Mesenchymal stem cell (in vitro differentiated cells and primary cell): ENCODE measurements around the gene CD83.

ENCODE experiments used
- DNase-seq: peaks from one replicate; pipeline ENCODE4 v3.0.0-alpha.2; 2013
- H2AFZ ChIP-seq: one replicate; pipeline ENCODE4 v1.6.1; 2013; ENCODE audit warnings: low read depth, mild to moderate bottlenecking, control low read depth, inconsistent platforms, low read length, moderate library complexity
- H2AK5ac ChIP-seq: 2 replicates; pipeline ENCODE4 v1.6.1; 2013; ENCODE audit warnings: low read length, moderate library complexity, mild to moderate bottlenecking, inconsistent platforms; ENCODE audit not compliant: severe bottlenecking
- H2BK120ac ChIP-seq: one replicate; pipeline ENCODE4 v1.6.1; 2013; ENCODE audit warnings: low read depth, mild to moderate bottlenecking, inconsistent platforms, low read length, moderate library complexity
- H2BK12ac ChIP-seq, 2 experiments: one replicate each; pipeline ENCODE4 v1.6.1; 2013; ENCODE audit warnings: inconsistent platforms in 2 of 2, low read length in 2 of 2, mild to moderate bottlenecking in 2 of 2, moderate library complexity in 2 of 2, control low read depth in 1 of 2
- H2BK15ac ChIP-seq: one replicate; pipeline ENCODE4 v1.6.1; 2013; ENCODE audit warnings: mild to moderate bottlenecking, low read depth, inconsistent platforms; ENCODE audit not compliant: poor library complexity, severe bottlenecking
- H2BK5ac ChIP-seq: 2 replicates; pipeline ENCODE4 v1.6.1; 2013; ENCODE audit warnings: low read depth, mild to moderate bottlenecking, low read length, control low read depth, inconsistent platforms; ENCODE audit not compliant: poor library complexity, severe bottlenecking
- H3K14ac ChIP-seq, 2 experiments: one replicate each; pipeline ENCODE4 v1.6.1; 2013; ENCODE audit warnings: inconsistent platforms in 2 of 2, low read length in 2 of 2, control low read depth in 1 of 2, mild to moderate bottlenecking in 1 of 2, moderate library complexity in 1 of 2
- H3K18ac ChIP-seq, 2 experiments: one replicate each; pipeline ENCODE4 v1.6.1; 2013; ENCODE audit warnings: inconsistent platforms in 2 of 2, low read length in 2 of 2, control low read depth in 1 of 2, low read depth in 1 of 2, mild to moderate bottlenecking in 1 of 2
- H3K23ac ChIP-seq, 2 experiments: one replicate each; pipeline ENCODE4 v1.6.1; 2013; ENCODE audit warnings: inconsistent platforms in 2 of 2, low read length in 2 of 2, mild to moderate bottlenecking in 2 of 2, moderate library complexity in 2 of 2, control low read depth in 1 of 2
- H3K27ac ChIP-seq: 2 replicates; pipeline ENCODE4 v1.5.1; 2013; ENCODE audit warnings: mild to moderate bottlenecking, moderate library complexity, low read length, control low read depth, inconsistent platforms; ENCODE audit not compliant: poor library complexity, severe bottlenecking
- H3K27me3 ChIP-seq, 2 experiments: 2 replicates each; pipeline versions ENCODE4 v1.6.1 to v1.7.0; 2013; ENCODE audit warnings: low read length in 2 of 2, mild to moderate bottlenecking in 2 of 2, moderate library complexity in 2 of 2, control low read depth in 1 of 2, inconsistent platforms in 1 of 2; ENCODE audit not compliant: control insufficient read depth in 1 of 2, insufficient read depth in 1 of 2
- H3K36me3 ChIP-seq, 2 experiments: 2 replicates each; pipeline versions ENCODE4 v1.6.1 to v1.7.0; 2013; ENCODE audit warnings: low read length in 2 of 2, control low read depth in 1 of 2, inconsistent platforms in 1 of 2, low read depth in 1 of 2, mild to moderate bottlenecking in 1 of 2; ENCODE audit not compliant: insufficient read depth in 2 of 2, control insufficient read depth in 1 of 2
- H3K4ac ChIP-seq, 2 experiments: one replicate each; pipeline ENCODE4 v1.6.1; 2013; ENCODE audit warnings: inconsistent platforms in 2 of 2, low read length in 2 of 2, mild to moderate bottlenecking in 2 of 2, moderate library complexity in 2 of 2, control low read depth in 1 of 2, low read depth in 1 of 2
- H3K4me1 ChIP-seq: 2 replicates; pipeline ENCODE4 v1.6.1; 2013; ENCODE audit warnings: low read depth, low read length, control low read depth; ENCODE audit not compliant: control insufficient read depth, insufficient read depth
- H3K4me2 ChIP-seq: 2 replicates; pipeline ENCODE4 v1.6.1; 2013; ENCODE audit warnings: low read length, mild to moderate bottlenecking, inconsistent platforms; ENCODE audit not compliant: poor library complexity, severe bottlenecking
- H3K4me3 ChIP-seq, 2 experiments: 2 replicates each; pipeline versions ENCODE4 v1.5.1 to v1.7.0; 2013; ENCODE audit warnings: low read length in 2 of 2, mild to moderate bottlenecking in 2 of 2, control low read depth in 1 of 2, low read depth in 1 of 2; ENCODE audit not compliant: insufficient read depth in 1 of 2
- H3K79me1 ChIP-seq: replicated peaks from 2 replicates; pipeline ENCODE4 v1.6.1; 2013; ENCODE audit warnings: mild to moderate bottlenecking, control low read depth, low read length, inconsistent platforms; ENCODE audit not compliant: poor library complexity, severe bottlenecking
- H3K9ac ChIP-seq: 2 replicates; pipeline ENCODE4 v1.7.0; 2013; ENCODE audit warnings: mild to moderate bottlenecking, low read length, moderate library complexity
- H3K9me3 ChIP-seq: 2 replicates; pipeline ENCODE4 v1.7.0; 2013; ENCODE audit warnings: mild to moderate bottlenecking, low read length; ENCODE audit not compliant: control insufficient read depth
- H4K8ac ChIP-seq: one replicate; pipeline ENCODE4 v1.6.1; 2013; ENCODE audit warnings: inconsistent platforms, mild to moderate bottlenecking, low read length, moderate library complexity
- H4K91ac ChIP-seq: one replicate; pipeline ENCODE4 v1.6.1; 2013; ENCODE audit warnings: mild to moderate bottlenecking, low read length, inconsistent platforms
- WGBS: methylation state at CpG from one replicate; pipeline ENCODE4 v1.1.7; 2013; ENCODE audit warnings: mixed read lengths; 5-methylcytosine and 5-hydroxymethylcytosine counted together

CD83 gene

DNA sequence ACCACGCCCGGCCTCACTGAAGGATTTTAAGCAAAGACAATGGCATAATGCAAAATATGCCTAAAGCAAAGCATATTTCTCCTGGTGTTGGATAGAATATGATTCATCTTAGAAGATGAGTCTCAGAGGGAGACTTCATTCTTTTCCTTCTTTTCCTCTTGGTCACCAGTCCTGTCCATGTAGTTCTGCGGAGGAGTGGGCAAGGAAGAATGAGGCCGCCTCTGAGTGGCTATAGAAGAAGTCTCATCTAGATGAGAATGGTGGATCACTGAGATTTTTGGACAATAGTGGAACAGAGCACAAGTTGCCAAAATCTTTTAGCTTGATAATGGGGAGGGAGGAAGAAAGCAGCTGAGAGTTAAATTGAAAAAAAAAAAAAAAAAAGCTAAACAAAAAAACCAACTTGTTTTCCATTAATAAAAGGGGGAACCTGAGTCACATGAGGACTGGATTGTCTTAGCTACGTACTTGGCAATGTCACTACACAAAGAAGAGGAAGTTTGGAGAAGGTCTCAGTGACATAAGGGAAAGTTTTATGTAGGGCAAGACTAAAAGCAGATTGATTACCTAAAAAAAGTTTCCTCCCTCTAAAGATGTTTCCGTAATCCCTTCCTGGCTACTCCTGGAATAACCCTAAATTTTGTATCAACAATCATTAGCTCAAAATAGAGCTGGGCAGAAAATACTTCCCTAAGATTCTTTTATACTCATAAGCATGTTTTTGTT, 6.0 kb downstream of the CD83 start:
- H3K9me3 ChIP-seq = no peaks in the 10 kb centered on the region
- H2BK120ac ChIP-seq = no peak overlapping the region
- H3K14ac ChIP-seq = no peak overlapping the region
- H3K9ac ChIP-seq = no peak overlapping the region
- DNase-seq = no peak
- no peak overlapping the region for H2AFZ ChIP-seq
- H3K4ac ChIP-seq = no peak overlapping the region
- WGBS = 95% methylated on average over 4 of the region's 6 CpGs
- H2AK5ac ChIP-seq = no peak overlapping the region
- H3K18ac ChIP-seq = no peak overlapping the region
- no peak overlapping the region for H2BK15ac ChIP-seq
- H3K4me3 ChIP-seq = no peak overlapping the region
- H2BK12ac ChIP-seq = no peak overlapping the region
- H3K23ac ChIP-seq = no peak overlapping the region
- no peak overlapping the region for H2BK5ac ChIP-seq
- no peaks in the 10 kb centered on the region for H3K79me1 ChIP-seq
- no peak overlapping the region for H3K27ac ChIP-seq
- no peaks in the 10 kb centered on the region for H3K36me3 ChIP-seq
- H4K91ac ChIP-seq = no peak overlapping the region
- H3K4me1 ChIP-seq = no peaks in the 10 kb centered on the region
- H3K4me2 ChIP-seq = no peak overlapping the region
- H4K8ac ChIP-seq = no peak overlapping the region
- H3K27me3 ChIP-seq = no peaks in the 10 kb centered on the region

DNA sequence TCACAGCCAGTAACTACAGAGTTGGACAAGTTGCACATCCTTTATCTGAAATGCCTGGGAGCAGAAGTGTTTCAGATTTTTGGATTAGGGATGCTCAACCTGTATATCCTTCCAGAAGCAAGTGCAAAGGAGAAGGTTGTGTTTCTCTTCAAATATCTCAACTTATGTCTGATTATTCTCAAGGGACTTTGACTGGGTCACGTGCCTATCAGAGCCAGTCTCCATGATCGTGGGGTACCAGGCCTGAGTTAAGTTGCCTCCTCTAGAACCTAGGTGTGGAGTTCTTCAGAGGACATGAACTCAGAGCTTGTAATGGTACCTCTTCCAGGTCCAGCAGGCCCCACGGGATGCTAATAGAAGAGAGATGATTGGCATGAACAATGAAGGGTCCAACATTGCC, 7.8 kb downstream of the CD83 start:
- H3K9ac ChIP-seq = no peak overlapping the region
- no peak overlapping the region for H3K18ac ChIP-seq
- H3K27ac ChIP-seq = no peak overlapping the region
- H2BK120ac ChIP-seq = no peak overlapping the region
- no peak overlapping the region for H3K4me3 ChIP-seq
- H4K8ac ChIP-seq = no peak overlapping the region
- H3K4ac ChIP-seq = no peak overlapping the region
- H3K23ac ChIP-seq = no peak overlapping the region
- no peak overlapping the region for H2BK5ac ChIP-seq
- 87% methylated on average over 3 of the region's 3 CpGs for WGBS
- no peaks in the 10 kb centered on the region for H3K27me3 ChIP-seq
- no peaks in the 10 kb centered on the region for H3K36me3 ChIP-seq
- H3K9me3 ChIP-seq = no peaks in the 10 kb centered on the region
- no peak overlapping the region for H2AK5ac ChIP-seq
- no peak overlapping the region for H3K14ac ChIP-seq
- no peak overlapping the region for H2AFZ ChIP-seq
- H2BK12ac ChIP-seq = no peak overlapping the region
- no peak overlapping the region for H3K4me2 ChIP-seq
- DNase-seq = no peak
- no peaks in the 10 kb centered on the region for H3K79me1 ChIP-seq
- no peaks in the 10 kb centered on the region for H3K4me1 ChIP-seq
- no peak overlapping the region for H4K91ac ChIP-seq
- H2BK15ac ChIP-seq = no peak overlapping the region

DNA sequence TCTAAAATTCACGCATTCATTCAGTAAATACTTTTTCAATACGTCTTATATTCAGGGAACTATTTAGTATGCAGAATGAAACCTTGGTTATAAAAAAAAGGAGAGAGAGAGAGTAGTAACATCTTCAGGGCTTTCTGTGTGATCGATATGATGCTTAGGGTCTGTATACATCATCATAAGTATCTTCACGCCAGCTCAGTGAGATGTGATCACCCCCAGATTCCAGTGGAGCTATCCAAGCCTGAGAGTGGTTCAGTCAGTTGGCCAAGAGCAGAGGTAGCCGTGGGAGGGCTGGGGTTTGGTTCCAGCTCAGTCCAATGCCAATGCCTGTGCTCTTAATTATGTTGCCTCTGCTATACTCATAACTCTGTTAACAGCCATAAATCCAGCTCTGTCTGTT, 8.6 kb downstream of the CD83 start:
- H2BK12ac ChIP-seq = no peak overlapping the region
- WGBS = 96% methylated on average over 4 of the region's 5 CpGs
- no peaks in the 10 kb centered on the region for H3K9me3 ChIP-seq
- H3K4me1 ChIP-seq = no peaks in the 10 kb centered on the region
- H4K8ac ChIP-seq = no peak overlapping the region
- no peak overlapping the region for H3K18ac ChIP-seq
- no peak overlapping the region for H3K14ac ChIP-seq
- no peak overlapping the region for H3K27ac ChIP-seq
- no peaks in the 10 kb centered on the region for H3K27me3 ChIP-seq
- no peak overlapping the region for H3K4ac ChIP-seq
- H2BK15ac ChIP-seq = no peak overlapping the region
- no peak overlapping the region for H2AFZ ChIP-seq
- no peak overlapping the region for H2BK5ac ChIP-seq
- no peak overlapping the region for H4K91ac ChIP-seq
- no peak for DNase-seq
- no peak overlapping the region for H3K4me2 ChIP-seq
- H3K4me3 ChIP-seq = no peak overlapping the region
- no peaks in the 10 kb centered on the region for H3K79me1 ChIP-seq
- no peak overlapping the region for H3K23ac ChIP-seq
- no peaks in the 10 kb centered on the region for H3K36me3 ChIP-seq
- no peak overlapping the region for H3K9ac ChIP-seq
- H2AK5ac ChIP-seq = no peak overlapping the region
- no peak overlapping the region for H2BK120ac ChIP-seq

DNA sequence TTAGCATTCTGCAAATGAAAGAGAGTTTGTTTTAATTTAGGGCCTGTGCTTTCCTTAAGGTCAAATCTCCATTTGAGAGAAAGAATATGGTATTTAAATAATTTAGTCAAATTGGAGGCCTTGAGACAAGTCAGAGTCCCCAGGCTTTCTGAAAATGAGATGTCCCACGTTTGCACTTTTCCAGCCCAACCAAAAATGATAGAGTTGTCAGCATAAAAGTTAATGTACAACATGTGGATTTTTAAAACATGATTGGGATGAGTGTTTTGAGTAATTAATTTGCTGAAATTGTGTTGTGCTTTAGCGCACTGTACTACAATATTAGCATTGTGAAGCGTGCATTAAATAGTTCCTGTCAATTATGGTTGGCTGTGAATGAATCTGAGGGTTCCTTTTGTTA, 10.0 kb downstream of the CD83 start:
- Histone ChIP-seq H2BK15ac (no peak overlapping the region), H3K27ac (no peak overlapping the region), H3K36me3 (no peaks in the 10 kb centered on the region), H3K9ac (no peak overlapping the region), H3K18ac (no peak overlapping the region), H3K4ac (no peak overlapping the region), H3K14ac (no peak overlapping the region), H3K79me1 (no peaks in the 10 kb centered on the region), H3K4me3 (no peak overlapping the region), H4K91ac (no peak overlapping the region), H3K4me1 (no peaks in the 10 kb centered on the region), H2BK5ac (no peak overlapping the region), H2AK5ac (no peak overlapping the region), H3K4me2 (no peak overlapping the region), H3K9me3 (no peaks in the 10 kb centered on the region), H2BK12ac (no peak overlapping the region), H2BK120ac (no peak overlapping the region), H4K8ac (no peak overlapping the region), H3K23ac (no peak overlapping the region), H3K27me3 (no peaks in the 10 kb centered on the region), H2AFZ (no peak overlapping the region)
- DNase-seq = no peak
- WGBS = 95% methylated on average over 3 of the region's 3 CpGs
